Prostate gland (tissue), 2 donors: ENCODE data around the gene CARD6.

ENCODE experiments used
- POLR2A ChIP-seq: fragments of 450-650 bp; IDR thresholded peaks from one replicate; pipeline ENCODE4 v1.6.1; 2016; ENCODE audit warnings: antibody characterized with exemption, mild to moderate bottlenecking
- POLR2AphosphoS5 ChIP-seq: sonication (generic); formaldehyde crosslinking; IDR thresholded peaks from one replicate; pipeline ENCODE4 v1.6.1; 2017; ENCODE audit warnings: antibody characterized with exemption
- TF ChIP-seq, protein P1 (sequence below), 4 experiments: fragments of 200-600 bp in 2 of 4; fragments of 450-650 bp in 2 of 4; sonication (generic) in 2 of 4; IDR thresholded peaks; 1 replicate in 3 of 4; 2 replicates in 1 of 4; pipeline ENCODE4 v1.5.1; 2016 to 2019; ENCODE audit warnings: antibody characterized with exemption in 4 of 4, mild to moderate bottlenecking in 2 of 4, moderate library complexity in 2 of 4

DNA sequence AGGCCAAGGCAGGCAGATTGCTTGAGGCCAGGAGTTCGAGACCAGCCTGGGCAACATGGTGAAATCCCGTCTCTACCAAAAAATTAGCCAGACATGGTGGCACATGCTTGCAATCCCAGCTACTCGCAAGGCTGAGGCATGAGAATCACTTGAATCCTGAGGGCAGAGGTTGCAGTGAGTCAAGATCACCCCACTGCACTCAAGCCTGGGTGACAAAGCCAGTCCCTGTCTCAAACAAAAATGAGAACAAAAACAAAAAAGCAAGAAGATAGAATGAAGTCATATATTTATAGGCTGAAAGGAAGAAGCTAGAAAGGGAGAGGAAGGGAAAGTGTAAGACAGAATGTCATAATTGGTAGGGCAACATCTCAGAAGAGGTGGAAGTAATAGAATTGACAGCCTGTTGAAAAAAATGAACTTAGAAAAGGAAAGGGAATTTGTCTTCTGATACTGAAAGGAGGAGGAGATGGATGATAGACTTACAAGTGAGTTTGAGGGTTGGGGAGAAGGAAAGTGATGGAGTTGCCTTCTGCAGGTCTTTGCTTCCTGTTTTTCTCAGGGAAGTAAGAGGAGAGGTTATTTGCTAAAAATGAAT, 32.2 kb downstream of the CARD6 start:
- TF ChIP-seq, protein P1, sequence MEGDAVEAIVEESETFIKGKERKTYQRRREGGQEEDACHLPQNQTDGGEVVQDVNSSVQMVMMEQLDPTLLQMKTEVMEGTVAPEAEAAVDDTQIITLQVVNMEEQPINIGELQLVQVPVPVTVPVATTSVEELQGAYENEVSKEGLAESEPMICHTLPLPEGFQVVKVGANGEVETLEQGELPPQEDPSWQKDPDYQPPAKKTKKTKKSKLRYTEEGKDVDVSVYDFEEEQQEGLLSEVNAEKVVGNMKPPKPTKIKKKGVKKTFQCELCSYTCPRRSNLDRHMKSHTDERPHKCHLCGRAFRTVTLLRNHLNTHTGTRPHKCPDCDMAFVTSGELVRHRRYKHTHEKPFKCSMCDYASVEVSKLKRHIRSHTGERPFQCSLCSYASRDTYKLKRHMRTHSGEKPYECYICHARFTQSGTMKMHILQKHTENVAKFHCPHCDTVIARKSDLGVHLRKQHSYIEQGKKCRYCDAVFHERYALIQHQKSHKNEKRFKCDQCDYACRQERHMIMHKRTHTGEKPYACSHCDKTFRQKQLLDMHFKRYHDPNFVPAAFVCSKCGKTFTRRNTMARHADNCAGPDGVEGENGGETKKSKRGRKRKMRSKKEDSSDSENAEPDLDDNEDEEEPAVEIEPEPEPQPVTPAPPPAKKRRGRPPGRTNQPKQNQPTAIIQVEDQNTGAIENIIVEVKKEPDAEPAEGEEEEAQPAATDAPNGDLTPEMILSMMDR (IDR thresholded peaks at IDR 0.05) = no peak
- no peak for TF ChIP-seq POLR2A
- no peak for TF ChIP-seq POLR2AphosphoS5
